ENCODE measurements around the gene ANKRD66. TPM values are rescaled to one million over a fixed set of nuclear protein-coding genes. Genes with fewer than 3 reads are reported as not detected.

The ANKRD66 gene
- total RNA-seq (not detected in 2 replicates), polyA plus RNA-seq (not detected in 2 replicates)

DNA sequence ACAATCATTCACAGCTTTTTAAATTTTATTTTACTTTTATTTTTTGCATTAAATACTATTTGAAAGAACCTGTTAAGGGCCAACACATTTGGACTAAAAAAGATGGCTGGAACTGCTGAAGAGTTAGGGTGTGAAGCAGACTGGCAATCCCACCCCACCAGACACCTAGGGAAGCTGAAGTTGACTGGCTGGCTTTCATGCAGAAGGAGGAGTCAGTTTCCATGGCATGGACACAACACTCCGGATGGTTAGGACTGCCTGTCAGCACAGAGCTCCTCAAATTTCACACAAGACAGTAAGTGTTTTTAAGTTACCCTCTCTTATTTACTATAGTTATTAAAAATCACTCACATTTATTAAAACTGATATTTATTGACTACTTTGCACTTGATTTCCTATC is at the start of gene ANKRD66:
Gene ANKRD66 (plus strand): TSS at position 238 of the 400 bp plus-strand sequence. CDS start 5,016 bp downstream, outside the sequence.
- Histone ChIP-seq H3K4me3 (no peak within 1 kb of the TSS), H3K4me1 (ENCODE audit: low read depth) (no peaks in the 10 kb centered on the region), H3K27me3 (peaks cover 16% of the 10 kb centered on the region), H3K9me3 (ENCODE audit: low read depth) (no peaks in the 10 kb centered on the region), H3K27ac (no peak within 1 kb of the TSS), H3K36me3 (no peaks in the 10 kb centered on the region)
- TF ChIP-seq, protein P1, sequence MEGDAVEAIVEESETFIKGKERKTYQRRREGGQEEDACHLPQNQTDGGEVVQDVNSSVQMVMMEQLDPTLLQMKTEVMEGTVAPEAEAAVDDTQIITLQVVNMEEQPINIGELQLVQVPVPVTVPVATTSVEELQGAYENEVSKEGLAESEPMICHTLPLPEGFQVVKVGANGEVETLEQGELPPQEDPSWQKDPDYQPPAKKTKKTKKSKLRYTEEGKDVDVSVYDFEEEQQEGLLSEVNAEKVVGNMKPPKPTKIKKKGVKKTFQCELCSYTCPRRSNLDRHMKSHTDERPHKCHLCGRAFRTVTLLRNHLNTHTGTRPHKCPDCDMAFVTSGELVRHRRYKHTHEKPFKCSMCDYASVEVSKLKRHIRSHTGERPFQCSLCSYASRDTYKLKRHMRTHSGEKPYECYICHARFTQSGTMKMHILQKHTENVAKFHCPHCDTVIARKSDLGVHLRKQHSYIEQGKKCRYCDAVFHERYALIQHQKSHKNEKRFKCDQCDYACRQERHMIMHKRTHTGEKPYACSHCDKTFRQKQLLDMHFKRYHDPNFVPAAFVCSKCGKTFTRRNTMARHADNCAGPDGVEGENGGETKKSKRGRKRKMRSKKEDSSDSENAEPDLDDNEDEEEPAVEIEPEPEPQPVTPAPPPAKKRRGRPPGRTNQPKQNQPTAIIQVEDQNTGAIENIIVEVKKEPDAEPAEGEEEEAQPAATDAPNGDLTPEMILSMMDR (IDR thresholded peaks at IDR 0.05; ENCODE audit: low read depth, low read length): no peak
- DNase-seq (ENCODE audit: low read depth in 1 of 2, low spot score in 1 of 2): no peak

DNA sequence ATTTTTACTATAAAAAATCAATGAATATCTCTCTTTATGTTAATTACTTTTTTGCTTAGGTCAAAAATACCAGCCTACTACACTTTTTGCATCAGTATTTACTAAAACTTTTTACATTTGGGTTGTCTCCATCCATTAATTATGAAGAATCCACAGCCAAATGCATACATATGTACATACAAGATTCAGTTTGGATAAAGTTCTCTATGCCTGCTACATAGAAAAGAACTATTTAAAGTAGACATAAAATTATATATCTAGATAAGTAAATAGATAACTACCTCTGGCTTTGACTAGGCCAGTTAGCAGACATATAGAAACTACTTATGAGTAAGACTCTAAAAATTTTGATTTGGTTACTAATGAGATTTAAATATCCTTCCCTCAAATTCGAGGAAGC is 46.8 kb upstream of the ANKRD66 start:
- H3K9me3 ChIP-seq (ENCODE audit: low read depth): no peaks in the 10 kb centered on the region
- DNase-seq (ENCODE audit: low read depth in 1 of 2, low spot score in 1 of 2): no peak
- no peaks in the 10 kb centered on the region for H3K27me3 ChIP-seq
- TF ChIP-seq, protein P1 (IDR thresholded peaks at IDR 0.05; ENCODE audit: low read depth, low read length): no peak
- H3K4me1 ChIP-seq (ENCODE audit: low read depth): no peaks in the 10 kb centered on the region
- H3K4me3 ChIP-seq: no peak overlapping the region
- H3K36me3 ChIP-seq: no peaks in the 10 kb centered on the region
- no peak overlapping the region for H3K27ac ChIP-seq

DNA sequence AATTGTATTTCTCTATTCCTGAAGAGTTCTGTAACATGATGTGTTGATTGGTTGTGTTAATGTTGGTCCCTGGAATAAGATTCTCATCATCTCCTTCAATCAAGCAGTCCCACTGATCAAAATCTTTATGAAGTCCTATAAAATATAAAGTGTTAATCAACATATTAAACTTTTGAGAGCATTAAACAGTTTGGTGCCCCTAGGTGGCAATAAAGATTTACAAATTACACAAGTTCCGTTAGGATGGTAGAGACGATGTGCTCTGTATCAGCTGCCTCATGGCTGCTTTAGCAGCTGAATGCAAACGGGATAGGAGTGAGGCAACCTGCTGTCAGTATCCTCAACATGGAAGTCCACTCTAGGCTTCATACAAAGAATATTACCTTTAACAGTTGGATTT is 42.2 kb upstream of the ANKRD66 start:
- TF ChIP-seq, protein P1 (IDR thresholded peaks at IDR 0.05; ENCODE audit: low read depth, low read length): no peak
- Histone ChIP-seq H3K9me3 (ENCODE audit: low read depth) (no peaks in the 10 kb centered on the region), H3K36me3 (no peaks in the 10 kb centered on the region), H3K27me3 (no peaks in the 10 kb centered on the region), H3K4me1 (ENCODE audit: low read depth) (no peaks in the 10 kb centered on the region), H3K4me3 (no peak overlapping the region), H3K27ac (no peak overlapping the region)
- peak; percentile 2 to 50 for DNase-seq (ENCODE audit: low read depth in 1 of 2, low spot score in 1 of 2)

DNA sequence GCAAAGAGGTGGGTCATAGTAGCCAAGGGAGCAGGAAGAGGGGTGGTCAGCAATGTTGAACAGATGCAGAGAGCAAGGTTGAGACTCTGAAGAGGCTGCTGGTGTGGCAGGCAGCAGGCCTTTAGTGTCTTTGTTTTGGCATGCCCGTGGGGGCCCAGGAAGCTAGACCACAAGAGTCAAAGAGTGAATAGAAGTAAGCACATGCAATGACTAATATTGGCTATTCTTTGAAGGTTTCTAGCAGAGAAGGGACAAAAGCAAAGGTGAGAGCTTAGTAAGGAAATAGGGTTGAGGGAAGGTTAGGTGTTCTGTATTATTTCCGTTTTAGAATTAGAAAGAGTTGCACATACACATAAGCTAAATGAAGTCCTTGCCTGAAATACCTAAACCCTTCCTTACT is 40.3 kb upstream of the ANKRD66 start:
- Histone ChIP-seq H3K9me3 (ENCODE audit: low read depth) (no peaks in the 10 kb centered on the region), H3K4me3 (no peak overlapping the region), H3K4me1 (ENCODE audit: low read depth) (no peaks in the 10 kb centered on the region), H3K27ac (no peak overlapping the region), H3K27me3 (no peaks in the 10 kb centered on the region), H3K36me3 (no peaks in the 10 kb centered on the region)
- TF ChIP-seq, protein P1 (IDR thresholded peaks at IDR 0.05; ENCODE audit: low read depth, low read length): no peak
- DNase-seq (ENCODE audit: low read depth in 1 of 2, low spot score in 1 of 2): no peak

DNA sequence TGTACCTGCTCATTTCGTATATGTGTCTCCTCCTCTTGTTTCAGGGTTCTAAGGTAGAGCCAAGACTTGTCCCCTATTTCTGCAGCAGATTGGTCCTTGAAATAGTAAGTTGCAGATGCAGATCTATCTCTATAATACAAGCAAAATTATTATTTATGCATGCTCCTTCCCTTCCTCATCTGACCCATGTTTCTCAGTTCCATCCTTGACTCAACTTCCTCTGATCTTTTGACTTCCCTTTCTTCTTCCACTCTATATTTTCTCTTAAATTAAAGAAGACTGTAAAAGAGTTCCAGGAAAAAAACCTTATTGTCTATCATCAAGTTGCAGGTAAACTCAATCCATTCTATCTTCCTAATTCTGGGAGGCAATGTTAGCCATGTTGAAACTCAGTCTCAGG is 35.2 kb upstream of the ANKRD66 start:
- Histone ChIP-seq H3K9me3 (ENCODE audit: low read depth) (no peaks in the 10 kb centered on the region), H3K27me3 (no peaks in the 10 kb centered on the region), H3K36me3 (no peaks in the 10 kb centered on the region), H3K27ac (no peak overlapping the region), H3K4me3 (no peak overlapping the region), H3K4me1 (ENCODE audit: low read depth) (no peaks in the 10 kb centered on the region)
- DNase-seq (ENCODE audit: low read depth in 1 of 2, low spot score in 1 of 2): no peak
- TF ChIP-seq, protein P1 (IDR thresholded peaks at IDR 0.05; ENCODE audit: low read depth, low read length): no peak

DNA sequence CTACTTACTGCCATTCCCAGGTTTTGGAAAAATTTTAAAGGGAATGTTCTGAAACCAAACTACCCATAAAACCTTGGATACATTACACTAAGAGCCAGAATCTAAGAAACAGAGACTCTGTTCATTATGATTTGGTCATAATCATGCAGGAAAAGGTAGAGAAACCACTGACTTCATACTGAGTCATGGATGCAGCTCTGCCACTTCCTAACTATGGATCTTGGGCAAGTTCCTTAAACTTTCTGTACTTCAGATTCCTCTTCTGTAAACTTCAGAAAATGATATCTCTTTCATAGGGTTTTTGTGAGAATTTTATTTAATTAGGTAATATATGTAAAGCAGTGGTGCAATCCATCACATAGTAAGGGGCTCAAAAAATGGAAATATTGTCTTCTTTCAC is 31.6 kb upstream of the ANKRD66 start:
- Histone ChIP-seq H3K27ac (no peak overlapping the region), H3K4me3 (no peak overlapping the region), H3K27me3 (peaks cover 9% of the 10 kb centered on the region), H3K9me3 (ENCODE audit: low read depth) (no peaks in the 10 kb centered on the region), H3K36me3 (no peaks in the 10 kb centered on the region), H3K4me1 (ENCODE audit: low read depth) (no peaks in the 10 kb centered on the region)
- no peak for DNase-seq (ENCODE audit: low read depth in 1 of 2, low spot score in 1 of 2)
- TF ChIP-seq, protein P1 (IDR thresholded peaks at IDR 0.05; ENCODE audit: low read depth, low read length): no peak
